ENCODE results near the gene CTNS.
A peak's percentile ranks its signal among the peaks of the same experiment; 100 is the strongest.

CTNS gene

GRCh38 chr17:3626831-3627768 is 9.5 kb upstream of the CTNS start:
- no peak for DNase-seq (ENCODE audit: low read depth)

GRCh38 chr17:3627769-3628167 is 8.8 kb upstream of the CTNS start:
- DNase-seq (ENCODE audit: low read depth) = no peak

DNA sequence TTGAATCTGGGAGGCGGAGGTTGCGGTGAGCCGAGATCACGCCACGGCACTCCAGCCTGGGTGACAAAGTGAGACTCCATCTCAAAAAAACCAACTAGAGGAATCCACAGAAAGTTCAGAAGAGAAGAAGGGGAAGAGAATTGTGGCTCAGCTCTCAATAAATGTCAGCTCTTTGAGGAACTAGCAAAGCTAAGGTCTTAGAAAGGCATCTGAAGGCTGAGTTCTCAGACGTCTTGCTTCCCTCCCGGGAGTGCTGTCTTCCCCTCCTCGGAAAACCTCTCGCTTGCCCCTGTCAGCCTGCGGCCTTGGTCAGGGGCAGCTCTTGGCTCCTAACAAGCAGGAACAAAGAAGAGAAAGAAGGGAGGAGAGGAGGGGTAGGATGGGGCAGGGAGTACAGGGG is 5.8 kb upstream of the CTNS start:
- DNase-seq (ENCODE audit: low read depth) = no peak

GRCh38 chr17:3632287-3632686 is 4.3 kb upstream of the CTNS start:
- no peak for DNase-seq (ENCODE audit: low read depth)

GRCh38 chr17:3635474-3636153 is 946 bp upstream of the CTNS start:
- no peak for DNase-seq (ENCODE audit: low read depth)

DNA sequence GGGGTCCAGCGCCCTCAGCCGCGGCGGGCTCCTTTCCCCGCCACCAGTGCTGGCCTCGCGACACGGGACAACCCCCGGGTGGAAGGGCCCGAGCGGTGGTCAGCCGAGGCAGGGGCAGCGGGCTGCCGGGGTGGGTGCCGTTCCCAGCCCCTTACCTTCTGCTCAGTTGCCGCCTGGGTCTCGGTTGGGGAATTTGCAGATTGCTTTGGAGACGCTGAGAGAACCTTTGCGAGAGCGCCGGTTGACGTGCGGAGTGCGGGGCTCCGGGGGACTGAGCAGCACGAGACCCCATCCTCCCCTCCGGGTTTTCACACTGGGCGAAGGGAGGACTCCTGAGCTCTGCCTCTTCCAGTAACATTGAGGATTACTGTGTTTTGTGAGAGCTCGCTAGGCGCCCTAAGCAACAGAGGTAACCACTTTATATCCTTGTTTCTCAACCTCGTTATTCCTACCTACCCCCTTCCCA is 381 bp downstream of the CTNS start:
- no peak for DNase-seq (ENCODE audit: low read depth)

- DNase-seq (ENCODE audit: low read depth) = peak; percentile 47
Observed at GRCh38 chr17:3639981-3640596, 3.5 kb downstream of the CTNS start.

DNA sequence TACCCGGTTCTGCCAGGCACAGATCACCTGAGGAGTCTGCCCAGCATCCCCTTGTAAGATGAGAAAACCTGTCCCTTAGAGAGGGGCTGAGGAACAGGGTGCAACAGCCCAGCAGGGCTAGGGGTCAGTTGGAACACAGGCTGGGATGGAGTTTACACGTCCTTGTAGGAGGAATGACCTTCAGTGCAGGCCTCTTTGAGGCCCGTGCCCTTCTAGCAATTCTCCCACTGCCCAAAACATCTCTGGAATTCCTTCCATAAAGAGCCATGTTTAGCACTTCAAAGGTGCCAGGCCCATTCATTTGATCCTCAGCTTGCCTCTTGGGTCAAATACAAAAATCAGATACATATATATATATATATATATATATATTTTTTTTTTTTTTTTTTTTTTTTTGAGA is 4.5 kb downstream of the CTNS start:
- DNase-seq (ENCODE audit: low read depth) = no peak

GRCh38 chr17:3641717-3642486 is 5.3 kb downstream of the CTNS start:
- DNase-seq (ENCODE audit: low read depth) = no peak

DNA sequence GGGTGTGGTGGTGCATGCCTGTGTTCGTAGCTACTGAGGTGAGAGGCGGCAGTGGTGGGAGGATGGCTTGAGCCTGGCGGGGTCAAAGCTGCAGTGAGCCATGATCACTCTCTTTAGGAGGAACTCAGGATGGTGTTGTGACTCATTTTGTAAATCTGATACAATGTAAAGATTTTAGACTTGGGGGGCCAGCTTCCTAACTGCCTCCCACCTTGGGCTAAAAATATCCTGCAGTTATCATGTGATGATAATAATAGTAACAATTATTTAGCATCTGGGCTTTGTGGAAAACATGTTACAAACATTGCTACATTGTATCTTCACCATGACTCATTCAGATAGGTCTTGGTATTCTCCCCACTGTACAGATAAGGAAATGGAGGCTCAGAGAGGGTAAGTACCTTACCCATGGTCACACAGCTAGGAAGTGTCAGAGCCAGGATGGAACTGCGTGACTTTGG is 7.4 kb downstream of the CTNS start:
- DNase-seq (ENCODE audit: low read depth) = no peak

DNA sequence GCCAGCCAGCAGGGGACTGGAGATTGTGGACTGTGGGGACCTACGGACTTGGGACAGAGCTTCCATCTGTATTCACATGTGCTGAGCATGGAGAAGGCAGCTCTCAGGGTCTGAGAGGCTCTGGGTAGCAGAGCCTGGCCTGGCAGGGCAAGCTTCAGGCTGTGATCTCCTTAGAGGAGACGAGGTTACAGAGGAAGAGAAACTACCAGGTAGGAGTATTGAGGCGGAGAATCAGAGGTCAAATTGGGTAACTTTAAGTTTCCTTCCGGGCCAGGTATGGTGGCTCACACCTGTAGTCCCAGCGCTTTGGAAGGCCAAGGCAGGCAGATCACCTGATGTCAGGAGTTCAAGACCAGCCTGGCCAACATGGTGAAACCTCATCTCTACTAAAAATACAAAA is 8.8 kb downstream of the CTNS start:
- DNase-seq (ENCODE audit: low read depth) = no peak

GRCh38 chr17:3647251-3647650 is 10.7 kb downstream of the CTNS start:
- no peak for DNase-seq (ENCODE audit: low read depth)

- DNase-seq (ENCODE audit: low read depth) = no peak
Observed at GRCh38 chr17:3647769-3648555, 11.4 kb downstream of the CTNS start.

GRCh38 chr17:3655766-3656165 is 19.2 kb downstream of the CTNS start:
- no peak for DNase-seq (ENCODE audit: low read depth)

DNA sequence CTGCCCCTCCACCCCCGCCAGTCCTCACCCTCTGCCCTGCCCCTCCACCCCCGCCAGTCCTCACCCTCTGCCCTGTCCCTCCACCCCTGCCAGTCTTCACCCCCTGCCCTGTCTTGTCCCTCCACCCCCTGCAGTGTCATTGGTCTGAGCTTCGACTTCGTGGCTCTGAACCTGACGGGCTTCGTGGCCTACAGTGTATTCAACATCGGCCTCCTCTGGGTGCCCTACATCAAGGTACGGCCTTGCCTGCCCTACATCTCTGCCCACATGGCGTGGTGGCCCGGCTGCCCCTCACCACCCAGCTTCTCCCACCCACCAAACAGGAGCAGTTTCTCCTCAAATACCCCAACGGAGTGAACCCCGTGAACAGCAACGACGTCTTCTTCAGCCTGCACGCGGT is 19.8 kb downstream of the CTNS start:
- DNase-seq (ENCODE audit: low read depth) = no peak

DNA sequence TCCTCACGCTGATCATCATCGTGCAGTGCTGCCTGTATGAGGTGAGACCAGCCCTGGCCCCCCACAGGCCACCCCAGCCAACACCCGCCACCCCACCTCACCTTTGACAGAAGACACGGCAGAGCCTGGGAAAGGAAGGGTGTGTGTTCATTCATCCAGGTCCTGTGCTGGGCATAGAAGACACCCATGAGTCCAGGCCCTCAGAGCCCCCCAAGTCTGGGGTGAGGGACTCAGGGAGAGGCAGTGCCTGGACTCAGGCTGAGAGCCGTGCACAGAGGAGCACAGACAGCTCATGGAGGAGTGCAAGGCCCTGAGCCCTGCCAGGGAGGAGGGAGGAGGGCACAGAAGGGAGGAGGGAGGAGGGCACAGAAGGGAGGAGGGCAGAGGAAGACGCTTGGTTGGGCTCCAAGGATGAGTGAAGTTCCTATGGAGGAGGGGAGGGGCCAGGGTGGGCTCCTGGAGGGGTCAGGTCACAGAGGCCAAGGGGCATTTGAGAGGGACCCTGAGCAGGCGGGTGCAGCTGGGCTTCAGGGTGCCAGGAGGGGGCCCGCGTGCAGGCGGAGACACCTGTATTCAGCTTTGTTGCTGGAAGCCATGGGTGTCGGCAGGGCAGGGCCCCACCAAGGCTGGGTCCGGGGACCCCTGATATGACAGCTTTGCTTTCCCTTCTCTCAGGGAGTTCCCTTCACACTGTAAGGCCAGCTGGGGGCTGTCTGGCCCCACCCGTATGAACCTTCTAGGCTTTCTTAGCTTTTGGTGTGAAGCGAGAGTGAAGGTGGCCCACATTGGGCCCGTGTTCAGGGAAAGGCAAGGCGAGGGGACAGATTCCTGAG is 20.4 kb downstream of the CTNS start:
- DNase-seq (ENCODE audit: low read depth) = no peak

DNA sequence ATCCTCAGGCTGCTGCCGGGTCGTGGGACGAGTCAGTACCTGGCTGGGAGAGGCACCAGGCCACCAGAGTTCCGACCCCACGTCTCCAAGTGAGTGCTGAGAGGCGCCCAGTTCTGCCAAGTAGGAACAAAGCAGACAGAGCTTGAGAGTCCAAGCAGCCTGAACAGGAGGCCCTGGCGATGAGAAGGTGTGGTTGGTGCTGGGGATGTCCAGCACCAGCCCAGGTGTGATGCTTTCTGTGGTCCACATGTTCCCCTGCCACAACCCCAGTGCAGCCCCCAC is 21.0 kb downstream of the CTNS start:
- DNase-seq (ENCODE audit: low read depth) = no peak

DNA sequence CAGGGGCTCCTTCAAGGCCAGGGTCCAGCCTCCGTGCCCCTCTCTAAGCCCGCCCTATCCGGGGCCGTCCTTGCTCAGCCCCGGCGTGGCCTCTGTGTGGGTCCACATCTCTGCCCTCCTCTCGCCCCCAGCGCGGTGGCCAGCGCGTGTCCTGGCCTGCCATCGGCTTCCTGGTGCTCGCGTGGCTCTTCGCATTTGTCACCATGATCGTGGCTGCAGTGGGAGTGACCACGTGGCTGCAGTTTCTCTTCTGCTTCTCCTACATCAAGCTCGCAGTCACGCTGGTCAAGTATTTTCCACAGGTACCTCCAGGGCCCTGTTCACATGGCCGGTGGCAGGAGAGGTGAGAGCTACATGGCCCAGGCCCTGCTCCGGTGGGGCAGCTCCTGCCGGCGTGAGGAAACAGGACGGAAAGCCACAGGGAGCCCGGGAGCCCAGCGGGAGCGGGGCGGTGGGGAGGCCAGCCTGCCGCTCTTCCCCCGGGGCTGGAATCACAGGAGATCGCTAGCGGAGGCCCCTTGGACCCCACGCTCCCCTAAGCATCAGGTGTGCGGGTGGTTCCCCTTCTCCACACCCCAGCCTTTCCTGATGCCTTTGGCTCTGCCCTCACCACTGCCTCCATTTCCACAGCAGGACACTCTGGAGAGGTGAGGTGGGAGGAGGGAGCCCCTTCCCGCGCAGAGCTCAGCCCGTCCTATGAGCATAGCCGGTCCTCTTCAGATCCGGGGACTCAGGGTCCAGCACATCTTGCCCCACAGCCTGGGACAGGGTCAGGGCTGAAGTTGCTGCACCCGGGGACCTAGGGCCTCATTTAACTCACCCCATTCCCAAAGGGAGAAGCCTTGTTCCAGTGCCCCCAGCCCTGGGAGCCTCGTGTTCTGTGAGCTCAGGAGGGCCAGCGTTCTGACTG is 21.6 kb downstream of the CTNS start:
- no peak for DNase-seq (ENCODE audit: low read depth)

DNA sequence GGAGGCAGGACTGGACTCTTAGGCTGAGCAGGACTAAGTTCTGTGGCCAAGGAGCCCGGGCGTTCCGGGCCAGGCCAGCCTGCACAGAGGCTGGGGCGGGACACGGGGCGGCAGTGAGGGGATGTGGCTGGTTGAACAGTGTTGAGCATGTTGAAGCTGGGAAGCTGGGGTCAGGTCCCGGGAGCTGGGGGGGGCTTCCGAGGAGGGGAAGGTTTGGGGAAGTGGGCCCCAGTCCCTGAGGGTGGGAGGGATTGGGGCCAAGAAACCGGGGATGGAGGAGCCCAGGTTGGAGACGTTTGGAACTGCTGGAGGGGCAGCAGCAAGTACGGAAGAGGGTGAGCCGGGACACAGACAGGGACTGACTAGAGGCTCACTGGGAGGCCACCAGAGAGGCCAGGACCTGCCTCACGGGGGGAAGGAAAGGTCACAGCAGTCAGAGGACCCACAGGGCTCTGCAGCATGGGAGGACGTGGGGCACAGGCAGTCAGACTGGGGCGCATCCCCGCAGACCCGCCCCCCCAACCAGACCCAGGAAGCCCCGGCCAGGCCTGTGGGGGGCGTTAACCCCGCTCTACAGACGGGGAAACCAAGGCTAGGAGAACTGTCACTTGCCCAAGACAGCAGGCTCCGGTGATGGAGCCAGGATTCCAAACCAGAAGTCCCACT is 22.4 kb downstream of the CTNS start:
- no peak for DNase-seq (ENCODE audit: low read depth)

Measured in non-pigmented ciliary epithelial cell (primary cell).